NOMO-1 treated with dmso at 0.1 percent for 144 hours (cell line): Measurements from ENCODE around the gene ATR.
A peak's percentile ranks its signal among the peaks of the same experiment; 100 is the strongest.
"Not testable (repeated sequence)": the region's sequence is repeated elsewhere in the genome, so short reads cannot be mapped to it uniquely, and the experiment has no call there.

Experiments
- DNase-seq: peaks from one replicate; lab custom pipeline; 2025; ENCODE audit not compliant: unreplicated experiment; lab: John Stamatoyannopoulos, UW

Gene ATR

GRCh38 chr3:142595581-142595950 is 17.0 kb upstream of the ATR start:
- no peak for DNase-seq

- DNase-seq, result no peak
These were observed 16.6 kb upstream of the ATR start for GRCh38 chr3:142595141-142595540.

GRCh38 chr3:142592268-142592667 is 13.7 kb upstream of the ATR start:
- not testable (repeated sequence) for DNase-seq

- DNase-seq, result no peak
These were observed 10.2 kb upstream of the ATR start for GRCh38 chr3:142588703-142589102.

- DNase-seq, result peak; percentile 8
These were observed 8.4 kb upstream of the ATR start for GRCh38 chr3:142586803-142587406.

GRCh38 chr3:142581070-142581469 is 2.5 kb upstream of the ATR start:
- not testable (repeated sequence) for DNase-seq

GRCh38 chr3:142580061-142580423 is 1.5 kb upstream of the ATR start:
- no peak for DNase-seq

- no peak for DNase-seq
These were observed 721 bp downstream of the ATR start for GRCh38 chr3:142577696-142578328.

- no peak for DNase-seq
These were observed 1.7 kb downstream of the ATR start for GRCh38 chr3:142576792-142577191.

GRCh38 chr3:142574665-142575064 is 3.9 kb downstream of the ATR start:
- DNase-seq, result no peak

GRCh38 chr3:142574223-142574622 is 4.3 kb downstream of the ATR start:
- DNase-seq, result not testable (repeated sequence)

- not testable (repeated sequence) for DNase-seq
These were observed 9.1 kb downstream of the ATR start for GRCh38 chr3:142569422-142569821.

GRCh38 chr3:142568393-142569017 is 10.0 kb downstream of the ATR start:
- DNase-seq, result no peak

- DNase-seq, result no peak
These were observed 12.4 kb downstream of the ATR start for GRCh38 chr3:142566096-142566495.

- no peak for DNase-seq
These were observed 15.0 kb downstream of the ATR start for GRCh38 chr3:142563496-142563997.

- no peak for DNase-seq
These were observed 18.4 kb downstream of the ATR start for GRCh38 chr3:142560118-142560517.

- no peak for DNase-seq
These were observed 24.8 kb downstream of the ATR start for GRCh38 chr3:142553741-142554140.

- not testable (repeated sequence) for DNase-seq
These were observed 26.0 kb downstream of the ATR start for GRCh38 chr3:142552579-142552978.

GRCh38 chr3:142549986-142550385 is 28.5 kb downstream of the ATR start:
- no peak for DNase-seq

- no peak for DNase-seq
These were observed 35.2 kb downstream of the ATR start for GRCh38 chr3:142543307-142543706.

- DNase-seq, result no peak
These were observed 36.5 kb downstream of the ATR start for GRCh38 chr3:142542054-142542453.

- no peak for DNase-seq
These were observed 42.0 kb downstream of the ATR start for GRCh38 chr3:142536519-142536918.
